SJSA1 (cell line): ENCODE measurements around the gene SPATA12. TPM values are rescaled to one million over a fixed set of nuclear protein-coding genes. Genes with fewer than 3 reads are reported as not detected.

ENCODE experiments used
- DNase-seq, 2 experiments: peaks; one replicate each; pipeline ENCODE4 v3.0.0-alpha.2; 2015 to 2020; ENCODE audit warnings: low spot score in 2 of 2, low read depth in 1 of 2
- H3K27ac ChIP-seq: fragments of 250-450 bp; sonication (Bioruptor Pico); 2 replicates; pipeline ENCODE4 v1.5.1; 2020; ENCODE audit warnings: mild to moderate bottlenecking, moderate library complexity
- H3K27me3 ChIP-seq: fragments of 250-450 bp; sonication (Bioruptor Pico); replicated peaks from 2 replicates; pipeline ENCODE4 v1.5.1; 2020; ENCODE audit warnings: mild to moderate bottlenecking, moderate library complexity
- H3K36me3 ChIP-seq: fragments of 250-450 bp; sonication (Bioruptor Pico); 2 replicates; pipeline ENCODE4 v1.5.1; 2020; ENCODE audit warnings: mild to moderate bottlenecking
- H3K4me1 ChIP-seq: fragments of 250-450 bp; sonication (Bioruptor Pico); replicated peaks from 2 replicates; pipeline ENCODE4 v1.6.1; 2021; ENCODE audit warnings: mild to moderate bottlenecking
- H3K4me3 ChIP-seq: fragments of 250-450 bp; sonication (Bioruptor Pico); 2 replicates; pipeline ENCODE4 v1.5.1; 2020; ENCODE audit warnings: mild to moderate bottlenecking
- H3K9me3 ChIP-seq: fragments of 250-450 bp; sonication (Bioruptor Pico); replicated peaks from 2 replicates; pipeline ENCODE4 v1.5.1; 2020; ENCODE audit warnings: mild to moderate bottlenecking
- total RNA-seq: library from RNA; depleted of rRNA; stranded (reverse); fragments of >200 nt; shearing (Covaris generic); gene quantifications from 2 replicates; pipeline ENCODE4 v1.2.3, GENCODE V29; 2014

The SPATA12 gene
- total RNA-seq, 1 experiment from 2014 or later, result not detected

DNA sequence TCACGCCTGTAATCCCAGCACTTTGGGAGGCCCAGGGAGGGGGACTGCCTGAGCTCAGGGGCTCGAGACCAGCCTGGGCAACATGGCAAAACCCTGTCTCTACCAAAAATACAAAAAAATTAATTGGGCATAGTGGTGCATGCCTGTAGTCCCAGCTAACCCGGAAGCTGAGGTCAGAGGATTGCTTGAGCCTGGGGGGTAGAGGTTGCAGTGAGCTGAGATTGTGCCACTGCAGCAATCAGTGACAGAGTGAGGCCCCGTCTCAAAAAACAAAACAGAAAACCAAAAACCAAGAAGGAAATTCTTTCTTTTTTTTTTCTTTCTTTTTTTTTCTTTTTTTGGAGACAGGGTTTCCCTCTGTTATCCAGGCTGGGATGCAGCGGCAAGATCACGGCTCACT is 3.5 kb downstream of the SPATA12 start:
- no peak for DNase-seq
- no peak overlapping the region for H3K4me3 ChIP-seq

DNA sequence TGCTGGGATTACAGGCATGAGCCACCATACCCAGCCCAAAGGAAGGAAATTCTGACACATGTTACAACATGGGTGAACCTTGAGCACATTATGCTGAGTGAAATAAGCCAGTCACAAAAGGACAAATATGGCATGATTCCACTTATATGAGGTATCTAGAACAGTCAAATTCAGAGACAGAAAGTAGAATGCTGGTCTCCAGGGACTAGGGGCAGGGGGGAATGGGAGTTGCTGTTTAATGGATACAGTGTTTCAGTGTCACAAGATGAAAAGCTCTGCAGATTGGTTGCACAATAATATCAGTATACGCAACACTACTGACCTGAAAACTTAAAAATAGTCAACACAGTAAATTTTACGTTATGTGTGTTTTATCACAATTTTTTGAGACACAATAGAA is 4.1 kb downstream of the SPATA12 start:
- Histone ChIP-seq H3K9me3 (no peaks in the 10 kb centered on the region), H3K4me1 (peaks cover 19% of the 10 kb centered on the region), H3K4me3 (no peak overlapping the region), H3K36me3 (no peaks in the 10 kb centered on the region), H3K27ac (no peak overlapping the region), H3K27me3 (no peaks in the 10 kb centered on the region)
- DNase-seq, result no peak

More for the DNA sequence above, 3.5 kb downstream of the SPATA12 start:
- Histone ChIP-seq H3K4me1 (peaks cover 21% of the 10 kb centered on the region), H3K9me3 (no peaks in the 10 kb centered on the region), H3K27ac (no peak overlapping the region), H3K27me3 (no peaks in the 10 kb centered on the region), H3K36me3 (no peaks in the 10 kb centered on the region)

- no peaks in the 10 kb centered on the region for H3K9me3 ChIP-seq
- H3K27me3 ChIP-seq, result no peaks in the 10 kb centered on the region
- no peak for DNase-seq
- peaks cover 11% of the 10 kb centered on the region for H3K4me1 ChIP-seq
- no peak overlapping the region for H3K27ac ChIP-seq
- no peak overlapping the region for H3K4me3 ChIP-seq
- no peaks in the 10 kb centered on the region for H3K36me3 ChIP-seq
Observed at GRCh38 chr3:57065588-57065987, 5.1 kb downstream of the SPATA12 start.

DNA sequence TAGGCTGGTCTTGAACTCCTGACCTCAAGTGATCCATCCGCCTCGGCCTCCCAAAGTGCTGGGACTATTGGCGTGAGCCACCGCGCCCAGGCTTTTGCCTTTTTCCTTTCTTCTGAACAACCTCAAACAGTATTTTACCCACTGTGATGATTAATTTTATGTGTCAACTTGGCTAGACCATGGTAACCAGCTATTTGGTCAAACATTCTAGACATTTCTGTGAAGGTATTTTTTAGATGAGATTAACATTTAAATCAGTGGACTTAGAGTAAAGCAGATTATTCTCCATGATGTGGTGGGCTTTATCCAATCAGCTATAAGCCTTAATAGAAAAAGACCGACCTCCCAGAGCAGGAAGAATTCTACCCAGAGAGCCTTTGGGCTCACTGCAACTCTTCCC is 6.0 kb downstream of the SPATA12 start:
- Histone ChIP-seq H3K9me3 (no peaks in the 10 kb centered on the region), H3K27me3 (no peaks in the 10 kb centered on the region), H3K4me3 (no peak overlapping the region), H3K27ac (no peak overlapping the region), H3K4me1 (peaks cover 7% of the 10 kb centered on the region; the same call in 1 of the 2 replicates), H3K36me3 (no peaks in the 10 kb centered on the region)
- no peak for DNase-seq

DNA sequence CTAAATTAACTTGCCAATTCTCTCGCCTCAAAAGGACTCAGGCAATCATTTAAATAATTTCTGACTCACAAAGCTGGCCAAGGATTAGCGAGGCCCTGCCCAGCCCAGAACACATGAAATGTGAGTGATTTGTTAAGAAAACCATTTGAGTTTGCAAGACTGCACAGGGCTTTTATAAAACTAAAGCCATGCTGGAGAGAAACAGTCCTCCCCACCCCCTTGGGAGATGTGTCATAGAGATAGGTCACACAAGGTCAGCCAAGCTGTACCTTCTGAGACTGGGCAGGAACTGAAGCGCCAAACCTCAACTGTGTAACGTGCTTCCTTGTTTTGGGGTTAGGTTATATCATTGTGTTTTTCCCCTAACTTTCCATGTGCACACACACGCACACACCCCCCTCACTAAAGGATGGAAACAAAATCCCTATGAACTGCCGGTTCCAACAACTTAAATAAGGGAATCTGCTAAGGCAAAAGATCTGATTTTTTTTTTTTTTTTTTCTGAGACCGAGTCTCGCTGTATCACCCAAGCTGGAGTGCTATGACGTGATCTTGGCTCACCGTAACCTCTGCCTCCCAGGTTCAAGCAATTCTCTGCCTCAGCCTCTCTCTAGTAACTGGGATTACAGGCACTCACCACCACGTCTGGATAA is 8.1 kb downstream of the SPATA12 start:
- Histone ChIP-seq H3K9me3 (no peaks in the 10 kb centered on the region), H3K36me3 (no peaks in the 10 kb centered on the region), H3K4me3 (no peak overlapping the region), H3K27me3 (no peaks in the 10 kb centered on the region), H3K27ac (no peak overlapping the region), H3K4me1 (peaks cover 7% of the 10 kb centered on the region; the same call in 1 of the 2 replicates)
- peak in 1 of 2 experiments; percentile 10 for DNase-seq

GRCh38 chr3:57069503-57069902 is 9.0 kb downstream of the SPATA12 start:
- DNase-seq, result no peak
- peaks cover 7% of the 10 kb centered on the region; the same call in 1 of the 2 replicates for H3K4me1 ChIP-seq
- H3K27me3 ChIP-seq, result no peaks in the 10 kb centered on the region
- H3K27ac ChIP-seq, result no peak overlapping the region
- no peak overlapping the region for H3K4me3 ChIP-seq
- H3K9me3 ChIP-seq, result no peaks in the 10 kb centered on the region
- no peaks in the 10 kb centered on the region for H3K36me3 ChIP-seq

GRCh38 chr3:57073628-57074027 is 13.2 kb downstream of the SPATA12 start:
- Histone ChIP-seq H3K4me3 (no peak overlapping the region), H3K9me3 (no peaks in the 10 kb centered on the region), H3K27me3 (peaks cover 1% of the 10 kb centered on the region), H3K4me1 (peaks cover 3% of the 10 kb centered on the region), H3K36me3 (no peaks in the 10 kb centered on the region), H3K27ac (no peak overlapping the region)
- no peak for DNase-seq

DNA sequence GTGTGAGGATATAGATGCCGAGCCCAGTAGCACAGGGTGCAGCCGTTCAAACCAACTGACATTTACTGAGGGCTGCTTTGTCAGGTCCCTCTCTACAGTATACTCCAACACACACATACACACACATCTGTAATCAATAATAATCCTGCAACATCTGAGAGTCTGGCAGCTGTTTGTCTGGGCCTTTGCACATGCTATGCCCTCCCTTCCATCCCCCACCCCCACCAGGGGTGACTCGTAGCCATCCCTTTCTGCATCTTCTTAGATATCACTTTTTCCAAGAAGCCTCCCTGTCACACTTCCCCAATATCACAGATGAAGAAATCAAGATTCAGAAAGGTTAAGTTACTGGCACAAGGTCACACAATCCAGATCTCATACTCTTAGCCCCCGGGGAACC is 13.7 kb downstream of the SPATA12 start:
- no peaks in the 10 kb centered on the region for H3K36me3 ChIP-seq
- DNase-seq, result no peak
- peaks cover 6% of the 10 kb centered on the region for H3K4me1 ChIP-seq
- H3K4me3 ChIP-seq, result no peak overlapping the region
- no peak overlapping the region for H3K27ac ChIP-seq
- no peaks in the 10 kb centered on the region for H3K9me3 ChIP-seq
- H3K27me3 ChIP-seq, result peaks cover 5% of the 10 kb centered on the region

DNA sequence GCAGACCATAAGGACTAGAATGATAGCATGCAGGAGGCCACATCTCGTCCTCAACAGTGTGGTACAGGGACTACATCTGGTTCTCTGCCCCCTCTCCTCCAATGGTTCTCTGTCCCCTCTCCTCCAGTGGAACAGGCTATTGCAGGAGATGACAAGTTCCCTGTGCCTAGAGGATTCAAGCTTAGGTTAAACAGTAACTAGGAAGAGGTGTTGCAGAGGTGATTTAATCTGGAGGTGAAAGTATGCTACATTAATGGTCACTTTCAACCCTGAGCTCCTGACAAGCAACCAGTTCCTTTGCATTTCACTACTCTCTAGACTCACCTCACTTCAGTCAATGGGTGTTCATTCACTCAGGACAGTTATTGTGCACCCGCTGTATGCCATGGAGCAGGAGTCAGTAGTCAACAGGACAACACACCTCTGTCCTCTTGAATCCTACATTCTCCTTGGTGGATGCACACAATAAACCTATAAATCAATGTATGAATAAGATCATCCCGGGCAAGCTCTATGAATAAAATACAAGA is 16.0 kb downstream of the SPATA12 start:
- Histone ChIP-seq H3K9me3 (no peaks in the 10 kb centered on the region), H3K4me1 (peaks cover 11% of the 10 kb centered on the region), H3K27ac (no peak overlapping the region), H3K4me3 (no peak overlapping the region), H3K27me3 (peaks cover 9% of the 10 kb centered on the region), H3K36me3 (no peaks in the 10 kb centered on the region)
- DNase-seq, result no peak

DNA sequence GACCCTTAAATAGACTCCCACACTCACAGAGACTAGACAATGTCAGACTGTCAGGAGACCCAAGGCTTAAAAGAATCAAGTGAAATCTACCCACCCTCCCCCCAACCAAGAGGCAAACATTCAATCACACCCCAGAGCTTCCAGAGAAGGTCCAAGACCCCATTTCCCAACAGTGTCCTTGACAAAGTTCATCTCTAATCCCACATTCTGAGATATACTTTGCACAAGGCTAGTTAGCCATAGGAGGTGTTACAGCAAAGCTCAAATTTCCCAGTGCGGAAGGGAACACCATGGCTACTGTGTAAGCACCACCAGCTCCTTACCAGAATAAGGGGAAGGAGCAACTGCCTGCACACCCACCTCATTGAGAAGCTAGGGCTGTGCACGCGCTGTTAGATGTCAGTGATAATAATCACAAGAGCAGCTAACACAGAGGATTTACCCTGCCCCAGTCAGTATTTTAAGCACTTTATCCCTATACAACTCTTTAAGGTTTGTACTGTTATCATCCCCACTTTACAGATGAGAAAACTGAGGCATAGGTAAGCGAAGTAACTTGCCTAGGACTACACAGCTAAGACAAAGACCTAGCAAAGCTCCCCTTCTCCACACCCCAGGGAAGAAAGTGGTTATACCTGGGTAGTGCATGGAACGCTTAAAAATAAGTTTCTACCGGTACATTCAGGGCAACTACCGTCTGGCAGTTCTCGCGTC is 17.3 kb downstream of the SPATA12 start:
- Histone ChIP-seq H3K4me3 (no peak overlapping the region), H3K27me3 (peaks cover 9% of the 10 kb centered on the region), H3K27ac (no peak overlapping the region), H3K9me3 (no peaks in the 10 kb centered on the region), H3K4me1 (peaks cover 11% of the 10 kb centered on the region), H3K36me3 (no peaks in the 10 kb centered on the region)
- DNase-seq, result no peak

DNA sequence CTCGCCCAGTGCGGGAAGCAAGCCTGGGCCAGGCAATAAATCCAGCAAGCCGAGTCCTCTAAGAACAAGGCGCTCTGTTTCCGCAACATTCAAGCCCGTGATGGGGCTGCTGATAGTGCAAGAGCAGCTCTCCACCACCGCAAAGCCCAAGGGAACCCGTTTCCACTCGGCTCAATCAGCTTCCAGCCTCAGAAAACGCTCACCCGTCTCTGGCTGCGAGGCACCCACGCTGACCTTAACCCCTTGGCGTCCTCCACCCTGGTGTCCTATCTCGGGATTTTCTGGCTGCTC is 17.8 kb downstream of the SPATA12 start:
- peak overlapping the region; percentile 44 for H3K4me3 ChIP-seq
- no peaks in the 10 kb centered on the region for H3K36me3 ChIP-seq
- H3K27me3 ChIP-seq, result peaks cover 9% of the 10 kb centered on the region
- no peak overlapping the region for H3K27ac ChIP-seq
- H3K4me1 ChIP-seq, result peaks cover 11% of the 10 kb centered on the region
- no peaks in the 10 kb centered on the region for H3K9me3 ChIP-seq
- no peak for DNase-seq

DNA sequence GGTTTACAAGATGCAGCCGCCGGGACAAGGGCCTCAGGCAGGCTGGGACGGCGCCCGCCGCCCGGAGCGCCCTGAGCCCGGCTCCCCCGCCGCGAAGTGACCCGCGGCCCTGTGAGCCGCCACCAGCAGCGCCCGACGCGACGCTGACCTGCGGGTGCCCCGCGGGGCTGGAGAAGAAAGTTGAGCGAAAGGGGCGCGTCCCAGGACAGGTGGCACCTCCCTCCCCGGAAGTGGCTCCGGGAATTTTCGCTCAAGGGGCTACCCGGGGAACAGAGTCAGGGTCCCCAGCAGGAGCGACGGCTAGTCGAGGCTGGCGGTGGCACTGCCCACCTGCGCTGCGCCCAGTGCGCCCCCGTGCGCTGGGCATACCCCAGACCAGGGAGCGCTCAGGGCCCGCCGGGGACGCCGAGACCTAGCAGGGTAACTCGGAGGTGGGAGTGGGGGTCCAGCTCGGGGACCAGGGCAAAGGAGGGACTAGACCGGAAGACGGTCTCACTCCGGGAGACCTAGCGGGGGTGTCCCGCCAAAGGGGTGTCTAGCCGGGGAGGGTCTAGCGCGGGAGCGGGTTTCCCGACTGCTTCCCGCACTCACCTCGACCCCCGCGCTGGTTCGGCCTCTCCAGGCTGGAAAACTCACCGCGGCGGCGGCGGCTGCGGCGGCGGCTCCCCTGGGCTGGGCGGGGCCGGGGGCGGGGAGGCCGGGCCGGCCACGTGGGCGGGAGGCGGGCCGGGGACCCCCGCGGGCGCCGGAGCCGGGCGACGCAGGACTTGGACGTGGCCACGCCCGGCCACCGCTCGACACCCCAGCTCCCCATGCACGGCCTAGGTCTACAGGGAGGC is 18.4 kb downstream of the SPATA12 start:
- peak in 1 of 2 experiments; percentile 14 for DNase-seq
- H3K36me3 ChIP-seq, result no peaks in the 10 kb centered on the region
- no peak overlapping the region for H3K27ac ChIP-seq
- peak overlapping the region; percentile 44 for H3K4me3 ChIP-seq
- H3K4me1 ChIP-seq, result peaks cover 11% of the 10 kb centered on the region
- peaks cover 9% of the 10 kb centered on the region for H3K27me3 ChIP-seq
- H3K9me3 ChIP-seq, result no peaks in the 10 kb centered on the region

DNA sequence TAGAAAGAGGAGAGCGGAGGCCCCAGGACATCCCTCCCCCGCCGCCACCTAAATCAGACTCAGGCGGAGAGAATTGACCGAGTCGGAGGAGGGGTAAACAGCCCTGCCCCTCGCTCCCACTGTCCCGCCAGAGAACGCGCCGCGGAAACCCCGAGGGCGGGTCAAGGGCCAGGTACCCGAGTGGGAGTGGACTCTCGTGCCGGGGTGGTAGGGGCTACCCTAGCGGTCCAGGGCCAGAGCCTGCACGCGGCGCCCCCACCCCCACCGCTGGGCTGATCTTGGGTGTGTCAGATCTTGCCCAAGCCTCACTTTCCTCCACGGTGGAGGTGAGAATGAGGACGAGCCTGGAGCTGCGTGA is 19.0 kb downstream of the SPATA12 start:
- Histone ChIP-seq H3K9me3 (no peaks in the 10 kb centered on the region), H3K4me1 (peaks cover 11% of the 10 kb centered on the region), H3K27me3 (peaks cover 9% of the 10 kb centered on the region), H3K27ac (no peak overlapping the region), H3K4me3 (peak overlapping the region; percentile 44), H3K36me3 (no peaks in the 10 kb centered on the region)
- DNase-seq, result no peak

- no peaks in the 10 kb centered on the region for H3K36me3 ChIP-seq
- no peaks in the 10 kb centered on the region for H3K9me3 ChIP-seq
- DNase-seq, result no peak
- no peak overlapping the region for H3K4me3 ChIP-seq
- H3K27me3 ChIP-seq, result peaks cover 9% of the 10 kb centered on the region
- no peak overlapping the region for H3K27ac ChIP-seq
- H3K4me1 ChIP-seq, result peaks cover 11% of the 10 kb centered on the region
Observed at GRCh38 chr3:57080171-57080570, 19.7 kb downstream of the SPATA12 start.
